Smooth muscle cell (in vitro differentiated cells): ENCODE data around the gene GSG1L. TPM values are rescaled to one million over a fixed set of nuclear protein-coding genes. Genes with fewer than 3 reads are reported as not detected.

ENCODE experiments used
- DNase-seq: peaks from one replicate; lab custom pipeline; 2025; ENCODE audit not compliant: unreplicated experiment; lab: John Stamatoyannopoulos, UW
- H2AFZ ChIP-seq: fragments of 200-600 bp; sonication (generic); 2 replicates; pipeline ENCODE4 v1.6.0; 2016; ENCODE audit warnings: antibody characterized with exemption, low read depth, mild to moderate bottlenecking
- H3F3A ChIP-seq: fragments of 200-600 bp; sonication (generic); 2 replicates; pipeline ENCODE4 v1.6.0; 2017; ENCODE audit warnings: antibody characterized with exemption, low read depth
- H3K27ac ChIP-seq: fragments of 200-600 bp; sonication (generic); 2 replicates; pipeline ENCODE4 v1.5.1; 2016; ENCODE audit warnings: low read depth, mild to moderate bottlenecking
- H3K27me3 ChIP-seq: fragments of 200-600 bp; sonication (generic); 2 replicates; pipeline ENCODE4 v1.6.1; 2016; ENCODE audit warnings: low read depth, mild to moderate bottlenecking
- H3K36me3 ChIP-seq: fragments of 200-600 bp; sonication (generic); 2 replicates; pipeline ENCODE4 v1.5.1; 2016; ENCODE audit warnings: low read depth
- H3K4me1 ChIP-seq: fragments of 200-600 bp; sonication (generic); 2 replicates; pipeline ENCODE4 v1.5.1; 2016; ENCODE audit warnings: low read depth
- H3K4me2 ChIP-seq: fragments of 200-600 bp; sonication (generic); 2 replicates; pipeline ENCODE4 v1.6.0; 2016; ENCODE audit warnings: mild to moderate bottlenecking
- H3K4me3 ChIP-seq: fragments of 200-600 bp; sonication (generic); 2 replicates; pipeline ENCODE4 v1.5.1; 2016; ENCODE audit warnings: mild to moderate bottlenecking
- H3K79me2 ChIP-seq: fragments of 200-600 bp; sonication (generic); 2 replicates; pipeline ENCODE4 v1.6.0; 2016; ENCODE audit warnings: low read depth, mild to moderate bottlenecking
- H3K9ac ChIP-seq: fragments of 200-600 bp; sonication (generic); 2 replicates; pipeline ENCODE4 v1.6.0; 2016; ENCODE audit warnings: low read depth
- H3K9me3 ChIP-seq: fragments of 200-600 bp; sonication (generic); replicated peaks from 2 replicates; pipeline ENCODE4 v1.5.1; 2016; ENCODE audit warnings: low read depth
- H4K20me1 ChIP-seq: fragments of 200-600 bp; sonication (generic); 2 replicates; pipeline ENCODE4 v1.6.0; 2016; ENCODE audit warnings: low read depth
- WGBS: methylation state at CpG from one replicate; pipeline ENCODE4 v1.1.7; 2016; ENCODE audit warnings: low lambda C conversion rate; 5-methylcytosine and 5-hydroxymethylcytosine counted together
- polyA plus RNA-seq: library from polyadenylated mRNA; unstranded; fragments of >200 nt; fragmentation: Nextera tagmentation; extraction: Ambion mirVana; gene quantifications from 2 replicates; pipeline ENCODE4 v1.2.1, GENCODE V29; 2016
- total RNA-seq: library from RNA; depleted of rRNA; stranded (reverse); fragments of >200 nt; gene quantifications from 2 replicates; pipeline ENCODE4 v1.2.3, GENCODE V29; 2014
- TF ChIP-seq, protein P1 (sequence below): fragments of 200-600 bp; sonication (generic); IDR thresholded peaks from 2 replicates; pipeline ENCODE4 v1.5.1; 2017; ENCODE audit warnings: borderline replicate concordance, mild to moderate bottlenecking, antibody characterized with exemption; ENCODE audit not compliant: insufficient read depth, poor library complexity, severe bottlenecking

The GSG1L gene
- total and polyA plus RNA-seq, 2 experiments from 2014 or later, result 0.31 TPM; not detected in 1

DNA sequence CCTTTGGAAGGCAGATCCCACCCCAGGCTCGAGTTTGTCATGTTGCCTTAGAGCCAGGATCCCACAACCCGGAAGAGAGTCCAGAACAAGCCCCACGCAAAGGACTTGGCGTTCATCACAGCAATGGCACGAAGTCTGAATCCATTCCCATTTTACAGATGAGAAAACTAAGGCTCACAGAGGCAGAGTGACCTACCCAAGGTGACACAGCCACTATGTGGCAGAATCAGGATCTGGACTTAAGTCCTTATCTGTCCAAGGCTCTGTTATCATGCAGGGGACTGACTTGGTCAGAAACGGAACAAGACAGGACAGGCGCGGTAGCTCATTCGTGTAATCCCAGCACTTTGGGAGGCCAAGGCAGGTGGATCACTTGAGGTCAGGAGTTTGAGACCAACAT lies 86.5 kb downstream of the GSG1L start:
- 89% methylated on average over 9 of the region's 9 CpGs for WGBS
- no peaks in the 10 kb centered on the region for H3K4me1 ChIP-seq

GRCh38 chr16:27974896-27975540 lies 88.5 kb downstream of the GSG1L start:
- no peak overlapping the region for H2AFZ ChIP-seq
- no peaks in the 10 kb centered on the region for H3K4me1 ChIP-seq
- no peak overlapping the region for H3K27ac ChIP-seq
- DNase-seq, result no peak
- no peak overlapping the region for H3K4me2 ChIP-seq
- H3K9me3 ChIP-seq, result no peaks in the 10 kb centered on the region
- no peaks in the 10 kb centered on the region for H4K20me1 ChIP-seq
- H3K79me2 ChIP-seq, result no peaks in the 10 kb centered on the region
- H3K4me3 ChIP-seq, result no peak overlapping the region
- H3F3A ChIP-seq, result no peaks in the 10 kb centered on the region
- H3K27me3 ChIP-seq, result peaks cover 8% of the 10 kb centered on the region
- no peaks in the 10 kb centered on the region for H3K36me3 ChIP-seq
- TF ChIP-seq, protein P1, sequence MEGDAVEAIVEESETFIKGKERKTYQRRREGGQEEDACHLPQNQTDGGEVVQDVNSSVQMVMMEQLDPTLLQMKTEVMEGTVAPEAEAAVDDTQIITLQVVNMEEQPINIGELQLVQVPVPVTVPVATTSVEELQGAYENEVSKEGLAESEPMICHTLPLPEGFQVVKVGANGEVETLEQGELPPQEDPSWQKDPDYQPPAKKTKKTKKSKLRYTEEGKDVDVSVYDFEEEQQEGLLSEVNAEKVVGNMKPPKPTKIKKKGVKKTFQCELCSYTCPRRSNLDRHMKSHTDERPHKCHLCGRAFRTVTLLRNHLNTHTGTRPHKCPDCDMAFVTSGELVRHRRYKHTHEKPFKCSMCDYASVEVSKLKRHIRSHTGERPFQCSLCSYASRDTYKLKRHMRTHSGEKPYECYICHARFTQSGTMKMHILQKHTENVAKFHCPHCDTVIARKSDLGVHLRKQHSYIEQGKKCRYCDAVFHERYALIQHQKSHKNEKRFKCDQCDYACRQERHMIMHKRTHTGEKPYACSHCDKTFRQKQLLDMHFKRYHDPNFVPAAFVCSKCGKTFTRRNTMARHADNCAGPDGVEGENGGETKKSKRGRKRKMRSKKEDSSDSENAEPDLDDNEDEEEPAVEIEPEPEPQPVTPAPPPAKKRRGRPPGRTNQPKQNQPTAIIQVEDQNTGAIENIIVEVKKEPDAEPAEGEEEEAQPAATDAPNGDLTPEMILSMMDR, result no peak
- H3K9ac ChIP-seq, result no peak overlapping the region
- 85% methylated on average over 11 of the region's 11 CpGs for WGBS

More for the DNA sequence above, 86.5 kb downstream of the GSG1L start:
- Histone ChIP-seq H3K4me3 (no peak overlapping the region), H4K20me1 (no peaks in the 10 kb centered on the region), H3K27me3 (peaks cover 8% of the 10 kb centered on the region), H3K79me2 (no peaks in the 10 kb centered on the region), H3F3A (no peaks in the 10 kb centered on the region), H3K36me3 (no peaks in the 10 kb centered on the region), H2AFZ (no peak overlapping the region), H3K9ac (no peak overlapping the region), H3K27ac (no peak overlapping the region), H3K9me3 (no peaks in the 10 kb centered on the region), H3K4me2 (no peak overlapping the region)
- DNase-seq, result no peak
- TF ChIP-seq, protein P1, result no peak

- Histone ChIP-seq H3K79me2 (no peaks in the 10 kb centered on the region), H3K9ac (no peak overlapping the region), H3K27ac (no peak overlapping the region), H3K4me1 (no peaks in the 10 kb centered on the region), H2AFZ (no peak overlapping the region), H3K4me3 (no peak overlapping the region), H3K27me3 (peaks cover 8% of the 10 kb centered on the region), H3F3A (no peaks in the 10 kb centered on the region), H3K9me3 (no peaks in the 10 kb centered on the region), H4K20me1 (no peaks in the 10 kb centered on the region), H3K4me2 (no peak overlapping the region), H3K36me3 (no peaks in the 10 kb centered on the region)
- DNase-seq, result no peak
- 71% methylated on average over 7 of the region's 7 CpGs for WGBS
- TF ChIP-seq, protein P1, result no peak
Observed at GRCh38 chr16:27973678-27974077, 89.8 kb downstream of the GSG1L start.

DNA sequence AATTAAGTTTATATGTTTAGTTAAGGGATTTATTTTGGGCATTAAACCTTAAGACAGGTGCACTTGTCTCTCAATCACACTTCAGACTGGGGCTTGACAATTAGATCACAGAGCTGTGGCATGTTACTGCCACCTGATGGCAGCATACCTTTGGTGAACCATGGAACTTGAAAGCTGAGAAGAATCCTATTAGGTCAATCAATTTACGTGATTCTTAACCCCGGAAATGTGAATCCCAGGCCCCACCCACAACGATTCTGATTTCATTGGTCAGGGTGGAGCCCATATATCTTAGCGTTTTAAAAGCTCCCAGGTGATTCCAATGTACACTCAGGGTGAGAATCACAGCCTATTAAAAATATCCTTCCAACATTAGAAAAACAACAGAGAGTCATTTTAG lies 91.0 kb downstream of the GSG1L start:
- H3K9me3 ChIP-seq, result no peaks in the 10 kb centered on the region
- H3K36me3 ChIP-seq, result no peaks in the 10 kb centered on the region
- H3K79me2 ChIP-seq, result no peaks in the 10 kb centered on the region
- TF ChIP-seq, protein P1, result peak; percentile 32
- H3K4me2 ChIP-seq, result no peak overlapping the region
- no peaks in the 10 kb centered on the region for H3F3A ChIP-seq
- H4K20me1 ChIP-seq, result no peaks in the 10 kb centered on the region
- H3K4me1 ChIP-seq, result no peaks in the 10 kb centered on the region
- H3K4me3 ChIP-seq, result no peak overlapping the region
- peaks cover 8% of the 10 kb centered on the region for H3K27me3 ChIP-seq
- no peak overlapping the region for H3K9ac ChIP-seq
- H3K27ac ChIP-seq, result no peak overlapping the region
- no peak for DNase-seq
- 13% methylated on average over 4 of the region's 4 CpGs for WGBS
- no peak overlapping the region for H2AFZ ChIP-seq
